ENCODE data around the gene STOML1. TPM values are rescaled to one million over a fixed set of nuclear protein-coding genes. Genes with fewer than 3 reads are reported as not detected.

The STOML1 gene
- total RNA-seq, 4 donors from 2014 or later = 8.1 to 21.7 (median 13.7) TPM

GRCh38 chr15:73937726-73938125 is 54.4 kb downstream of the STOML1 start:
- Histone ChIP-seq H3K4me3 (no peak overlapping the region), H3K36me3 (peaks cover 0 to 9% of the 10 kb centered on the region in 2 donors), H3K9me3 (no peaks in the 10 kb centered on the region), H3K27ac (peak overlapping the region in 1 of 4 donors; percentile 19), H3K4me1 (peaks cover 0 to 69% (median 25%) of the 10 kb centered on the region in 3 donors), H3K27me3 (no peaks in the 10 kb centered on the region)
- TF ChIP-seq EP300 (IDR thresholded peaks at IDR 0.05) = no peak
- TF ChIP-seq POLR2AphosphoS5 (IDR thresholded peaks at IDR 0.05) = no peak
- no peak for TF ChIP-seq POLR2A (IDR thresholded peaks at IDR 0.05)
- TF ChIP-seq, protein P1, sequence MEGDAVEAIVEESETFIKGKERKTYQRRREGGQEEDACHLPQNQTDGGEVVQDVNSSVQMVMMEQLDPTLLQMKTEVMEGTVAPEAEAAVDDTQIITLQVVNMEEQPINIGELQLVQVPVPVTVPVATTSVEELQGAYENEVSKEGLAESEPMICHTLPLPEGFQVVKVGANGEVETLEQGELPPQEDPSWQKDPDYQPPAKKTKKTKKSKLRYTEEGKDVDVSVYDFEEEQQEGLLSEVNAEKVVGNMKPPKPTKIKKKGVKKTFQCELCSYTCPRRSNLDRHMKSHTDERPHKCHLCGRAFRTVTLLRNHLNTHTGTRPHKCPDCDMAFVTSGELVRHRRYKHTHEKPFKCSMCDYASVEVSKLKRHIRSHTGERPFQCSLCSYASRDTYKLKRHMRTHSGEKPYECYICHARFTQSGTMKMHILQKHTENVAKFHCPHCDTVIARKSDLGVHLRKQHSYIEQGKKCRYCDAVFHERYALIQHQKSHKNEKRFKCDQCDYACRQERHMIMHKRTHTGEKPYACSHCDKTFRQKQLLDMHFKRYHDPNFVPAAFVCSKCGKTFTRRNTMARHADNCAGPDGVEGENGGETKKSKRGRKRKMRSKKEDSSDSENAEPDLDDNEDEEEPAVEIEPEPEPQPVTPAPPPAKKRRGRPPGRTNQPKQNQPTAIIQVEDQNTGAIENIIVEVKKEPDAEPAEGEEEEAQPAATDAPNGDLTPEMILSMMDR (IDR thresholded peaks at IDR 0.05) = no peak
- 100% methylated on average over 3 of the region's 11 CpGs; no CpG with 5 or more reads in 1 of the 2 donors for WGBS, 2 donors (ENCODE audit: low coverage in 1 of 2)
- no peak for ATAC-seq

- Histone ChIP-seq H3K36me3 (peaks cover 0 to 7% of the 10 kb centered on the region in 2 donors), H3K4me1 (peaks cover 0 to 73% (median 25%) of the 10 kb centered on the region in 3 donors), H3K4me3 (no peak overlapping the region), H3K27me3 (no peaks in the 10 kb centered on the region), H3K27ac (peak overlapping the region in 2 of 4 donors; percentile 46 to 56), H3K9me3 (no peaks in the 10 kb centered on the region)
- TF ChIP-seq POLR2A (IDR thresholded peaks at IDR 0.05) (no peak), EP300 (IDR thresholded peaks at IDR 0.05) (no peak), POLR2AphosphoS5 (IDR thresholded peaks at IDR 0.05) (no peak)
- TF ChIP-seq, protein P1 (IDR thresholded peaks at IDR 0.05) = no peak
- ATAC-seq = no peak
- 0% methylated on average over 1 of the region's 10 CpGs; no CpG with 5 or more reads in 1 of the 2 donors for WGBS, 2 donors (ENCODE audit: low coverage in 1 of 2)
Measured at GRCh38 chr15:73937296-73937695, 54.8 kb downstream of the STOML1 start.

DNA sequence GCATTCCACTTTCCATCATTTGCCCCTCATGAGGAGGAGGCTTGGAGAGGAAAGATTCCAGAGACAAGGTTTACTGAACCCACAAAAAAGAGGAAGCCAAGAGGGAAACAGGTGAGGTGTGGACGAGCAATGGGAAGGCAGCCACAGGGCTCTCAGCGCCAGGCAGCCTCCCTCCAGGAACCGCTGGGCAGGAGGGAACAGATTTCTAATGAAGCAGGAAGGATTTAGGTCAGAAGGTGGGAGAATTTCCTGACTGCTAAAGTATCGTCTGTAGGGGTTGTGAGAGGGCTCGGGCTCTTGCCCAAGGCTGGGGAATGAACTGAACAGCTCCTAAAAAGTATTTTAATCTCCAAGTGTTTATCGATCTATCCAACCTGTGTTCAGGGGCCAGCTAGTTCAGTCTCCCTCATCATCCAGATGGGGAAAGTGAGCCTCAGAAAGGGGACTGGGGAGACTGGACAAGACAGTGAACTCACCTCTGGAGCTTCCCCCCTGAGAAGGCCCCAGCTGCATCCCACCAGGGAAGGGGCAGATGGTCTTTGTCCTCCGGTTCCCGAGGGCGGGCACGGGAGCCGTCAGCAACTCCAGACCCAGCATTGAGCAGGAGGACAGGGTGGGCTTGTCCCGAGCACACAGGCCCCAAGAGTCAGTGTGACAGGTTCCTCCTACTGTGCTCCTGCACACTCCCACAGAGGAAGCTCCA is 55.4 kb downstream of the STOML1 start:
- Histone ChIP-seq H3K9me3 (no peaks in the 10 kb centered on the region), H3K27ac (peak overlapping the region in 3 of 4 donors; percentile 15 to 56 (median 46)), H3K4me3 (no peak overlapping the region), H3K27me3 (no peaks in the 10 kb centered on the region), H3K36me3 (peaks cover 0 to 10% of the 10 kb centered on the region in 2 donors), H3K4me1 (peaks cover 0 to 73% (median 24%) of the 10 kb centered on the region in 3 donors)
- WGBS, 2 donors (ENCODE audit: low coverage in 1 of 2) = 30 to 38% methylated on average over 4 to 6 of the region's 12 CpGs
- TF ChIP-seq EP300 (IDR thresholded peaks at IDR 0.05) (no peak), POLR2AphosphoS5 (IDR thresholded peaks at IDR 0.05) (no peak), POLR2A (IDR thresholded peaks at IDR 0.05) (no peak)
- TF ChIP-seq, protein P1 (IDR thresholded peaks at IDR 0.05) = no peak
- ATAC-seq = no peak

- peak; percentile 43 for TF ChIP-seq POLR2AphosphoS5 (IDR thresholded peaks at IDR 0.05)
- TF ChIP-seq POLR2A (IDR thresholded peaks at IDR 0.05) = no peak
- TF ChIP-seq, protein P1 (IDR thresholded peaks at IDR 0.05) = peak in 3 of 4 experiments; percentile 24 to 36 (median 27)
- H3K4me1 ChIP-seq = peaks cover 0 to 73% (median 19%) of the 10 kb centered on the region in 3 donors
- H3K27ac ChIP-seq = peak overlapping the region in 3 of 4 donors; percentile 15 to 56 (median 46)
- WGBS, 2 donors (ENCODE audit: low coverage in 1 of 2) = 60% methylated on average over 1 to 2 of the region's 5 CpGs
- no peak overlapping the region for H3K4me3 ChIP-seq
- H3K36me3 ChIP-seq = peaks cover 0 to 10% of the 10 kb centered on the region in 2 donors
- H3K27me3 ChIP-seq = no peaks in the 10 kb centered on the region
- H3K9me3 ChIP-seq = no peaks in the 10 kb centered on the region
- peak; percentile 65 for ATAC-seq
Measured at GRCh38 chr15:73936181-73936580, 55.9 kb downstream of the STOML1 start.

DNA sequence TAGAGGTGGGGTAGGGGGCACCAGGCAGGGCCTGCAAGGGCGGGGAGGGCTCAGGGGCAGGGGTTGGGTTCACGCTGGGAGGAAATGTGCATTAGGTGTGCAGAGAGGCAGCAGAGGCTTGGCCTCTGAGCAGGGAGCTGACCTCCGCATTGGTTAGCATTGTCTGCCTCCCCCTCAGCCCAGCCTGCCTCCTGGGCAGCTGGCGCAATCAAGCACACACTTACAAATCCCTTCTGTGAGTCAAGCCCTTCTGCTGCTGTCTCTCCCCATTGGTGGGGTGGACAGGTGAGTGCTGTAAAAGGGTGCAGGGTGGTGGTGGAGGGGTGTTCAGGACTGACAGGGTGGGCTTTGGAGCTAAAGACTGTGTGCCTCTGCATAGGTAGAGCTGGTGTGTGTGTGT is 56.5 kb downstream of the STOML1 start:
- no peak for ATAC-seq
- Histone ChIP-seq H3K27me3 (no peaks in the 10 kb centered on the region), H3K4me1 (peaks cover 0 to 73% (median 16%) of the 10 kb centered on the region in 3 donors), H3K9me3 (no peaks in the 10 kb centered on the region), H3K27ac (peak overlapping the region in 2 of 4 donors; percentile 46 to 56), H3K4me3 (no peak overlapping the region), H3K36me3 (peaks cover 0 to 10% of the 10 kb centered on the region in 2 donors)
- 83% methylated on average over 1 of the region's 4 CpGs; no CpG with 5 or more reads in 1 of the 2 donors for WGBS, 2 donors (ENCODE audit: low coverage in 1 of 2)
- TF ChIP-seq POLR2AphosphoS5 (IDR thresholded peaks at IDR 0.05) (no peak), POLR2A (IDR thresholded peaks at IDR 0.05) (no peak), EP300 (IDR thresholded peaks at IDR 0.05) (no peak)
- TF ChIP-seq, protein P1 (IDR thresholded peaks at IDR 0.05) = no peak

All from gastroesophageal sphincter (tissue), 4 donors.